WTC11 (cell line): ENCODE measurements around the gene FAM13A. TPM values are rescaled to one million over a fixed set of nuclear protein-coding genes. Genes with fewer than 3 reads are reported as not detected.

ENCODE experiments used
- ATAC-seq: fragments of 200-7000 bp; cut with Tn5 transposase; 2 replicates; pipeline ENCODE4 v1.10.0; 2021; ENCODE audit warnings: mild to moderate bottlenecking, moderate library complexity
- CTCF ChIA-PET: fragments of 300-600 bp; sonication (Branson Sonifier 250); formaldehyde crosslinking; loops from one replicate; lab custom pipeline; 2021; ENCODE audit warnings: antibody characterized with exemption; lab: Charles Lee
- POLR2A ChIA-PET: fragments of 350-600 bp; sonication (Branson Sonifier 250); formaldehyde crosslinking; loops from one replicate; lab custom pipeline; 2021; ENCODE audit warnings: antibody characterized with exemption; lab: Charles Lee
- DNase-seq: peaks from one replicate; pipeline ENCODE4 v3.0.0; 2021; ENCODE audit warnings: low spot score
- H3K27ac Mint-ChIP-seq: 2 replicates; pipeline ENCODE4 v1.8.0; 2021; ENCODE audit warnings: mixed read lengths
- H3K27me3 Mint-ChIP-seq: 2 replicates; pipeline ENCODE4 v1.8.0; 2021; ENCODE audit warnings: low read depth, mild to moderate bottlenecking, moderate library complexity, mixed read lengths
- H3K36me3 Mint-ChIP-seq: 2 replicates; pipeline ENCODE4 v1.8.0; 2021; ENCODE audit warnings: mixed read lengths
- H3K4me1 Mint-ChIP-seq: 2 replicates; pipeline ENCODE4 v1.8.0; 2022; ENCODE audit warnings: mixed read lengths
- H3K4me3 Mint-ChIP-seq: 2 replicates; pipeline ENCODE4 v1.8.0; 2021; ENCODE audit warnings: mild to moderate bottlenecking, moderate library complexity, mixed read lengths
- H3K9me3 Mint-ChIP-seq: 2 replicates; pipeline ENCODE4 v1.8.0; 2021; ENCODE audit warnings: mixed read lengths
- CBFB ChIP-seq: sonication (generic); formaldehyde crosslinking; IDR thresholded peaks from 2 replicates; pipeline ENCODE4 v1.8.1; 2022; ENCODE audit warnings: mild to moderate bottlenecking, low read depth, missing genetic modification reagents
- ETV6 ChIP-seq: sonication (generic); formaldehyde crosslinking; IDR thresholded peaks from 2 replicates; pipeline ENCODE4 v1.8.1; 2022; ENCODE audit warnings: mild to moderate bottlenecking, missing genetic modification reagents
- HMGA2 ChIP-seq: fragments of 250-450 bp; sonication (Bioruptor Pico); IDR thresholded peaks from 2 replicates; pipeline ENCODE4 v1.4.0; 2021; ENCODE audit warnings: mild to moderate bottlenecking, moderate library complexity
- MXD4 ChIP-seq: fragments of 250-450 bp; sonication (Bioruptor Pico); IDR thresholded peaks from 2 replicates; pipeline ENCODE4 v1.8.0; 2021; ENCODE audit warnings: mild to moderate bottlenecking, moderate library complexity, borderline replicate concordance
- NR1H2 ChIP-seq: sonication (generic); formaldehyde crosslinking; IDR thresholded peaks from 2 replicates; pipeline ENCODE4 v1.9.0; 2021; ENCODE audit warnings: mild to moderate bottlenecking, moderate library complexity, missing genetic modification reagents
- ZNF138 ChIP-seq: sonication (generic); formaldehyde crosslinking; conservative IDR thresholded peaks from 2 replicates; pipeline ENCODE4 v1.8.1; 2022; ENCODE audit warnings: mild to moderate bottlenecking, moderate library complexity, missing genetic modification reagents
- ZNF263 ChIP-seq: sonication (generic); formaldehyde crosslinking; IDR thresholded peaks from 2 replicates; pipeline ENCODE4 v1.8.1; 2022; ENCODE audit warnings: low read depth, mild to moderate bottlenecking, moderate library complexity, missing genetic modification reagents
- total RNA-seq: library from RNA; stranded (reverse); gene quantifications from 3 replicates; pipeline ENCODE4 v1.2.3, GENCODE V29; 2021
- TF ChIP-seq, protein P1 (sequence below): sonication (generic); formaldehyde crosslinking; IDR thresholded peaks from 2 replicates; pipeline ENCODE4 v1.8.1; 2023; ENCODE audit warnings: mild to moderate bottlenecking, missing genetic modification reagents
- TF ChIP-seq, protein P2 (sequence below): sonication (generic); formaldehyde crosslinking; conservative IDR thresholded peaks from 2 replicates; pipeline ENCODE4 v1.8.1; 2022; ENCODE audit warnings: mild to moderate bottlenecking, missing genetic modification reagents
- TF ChIP-seq, protein P3 (sequence below): sonication (generic); formaldehyde crosslinking; IDR thresholded peaks from 2 replicates; pipeline ENCODE4 v1.8.0; 2023; ENCODE audit warnings: mild to moderate bottlenecking, missing genetic modification reagents
- TF ChIP-seq, protein P4 (sequence below): sonication (generic); formaldehyde crosslinking; IDR thresholded peaks from 2 replicates; pipeline ENCODE4 v1.8.1; 2023; ENCODE audit warnings: mild to moderate bottlenecking, missing genetic modification reagents, moderate library complexity
- TF ChIP-seq, protein P5 (sequence below): sonication (generic); formaldehyde crosslinking; IDR thresholded peaks from 2 replicates; pipeline ENCODE4 v1.8.1; 2022; ENCODE audit warnings: mild to moderate bottlenecking, missing genetic modification reagents, moderate library complexity, borderline replicate concordance
- TF ChIP-seq, protein P6 (sequence below): sonication (generic); formaldehyde crosslinking; IDR thresholded peaks from 2 replicates; pipeline ENCODE4 v1.8.0; 2023; ENCODE audit warnings: missing genetic modification reagents, mild to moderate bottlenecking, borderline replicate concordance

Gene FAM13A
- total RNA-seq, 1 experiment from 2014 or later = 14.6 TPM

DNA sequence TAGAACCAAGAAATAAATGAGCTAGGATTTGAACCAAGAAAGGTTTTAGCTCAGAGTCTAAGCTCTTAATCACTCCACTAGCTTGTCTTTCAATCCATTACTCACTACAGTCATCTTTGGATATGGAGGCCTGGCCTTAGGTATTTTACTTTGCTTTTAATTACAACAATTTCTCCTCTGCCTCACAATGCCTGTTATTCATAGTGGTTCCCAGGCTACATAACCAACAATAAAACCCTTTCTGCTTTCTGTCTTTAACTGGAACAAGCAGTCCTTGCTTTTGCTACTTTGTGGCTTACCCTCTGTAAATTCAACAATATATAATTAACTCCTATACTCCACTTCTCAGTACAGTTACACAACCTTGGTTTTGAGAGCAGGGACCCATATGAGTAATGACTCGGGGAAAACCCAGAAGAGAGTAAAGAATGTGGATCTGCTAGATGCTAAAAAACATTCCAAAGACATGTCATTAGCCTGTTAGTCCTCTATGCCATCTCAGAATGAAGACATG is 264.7 kb downstream of the FAM13A start (continued):
- TF ChIP-seq, protein P1, sequence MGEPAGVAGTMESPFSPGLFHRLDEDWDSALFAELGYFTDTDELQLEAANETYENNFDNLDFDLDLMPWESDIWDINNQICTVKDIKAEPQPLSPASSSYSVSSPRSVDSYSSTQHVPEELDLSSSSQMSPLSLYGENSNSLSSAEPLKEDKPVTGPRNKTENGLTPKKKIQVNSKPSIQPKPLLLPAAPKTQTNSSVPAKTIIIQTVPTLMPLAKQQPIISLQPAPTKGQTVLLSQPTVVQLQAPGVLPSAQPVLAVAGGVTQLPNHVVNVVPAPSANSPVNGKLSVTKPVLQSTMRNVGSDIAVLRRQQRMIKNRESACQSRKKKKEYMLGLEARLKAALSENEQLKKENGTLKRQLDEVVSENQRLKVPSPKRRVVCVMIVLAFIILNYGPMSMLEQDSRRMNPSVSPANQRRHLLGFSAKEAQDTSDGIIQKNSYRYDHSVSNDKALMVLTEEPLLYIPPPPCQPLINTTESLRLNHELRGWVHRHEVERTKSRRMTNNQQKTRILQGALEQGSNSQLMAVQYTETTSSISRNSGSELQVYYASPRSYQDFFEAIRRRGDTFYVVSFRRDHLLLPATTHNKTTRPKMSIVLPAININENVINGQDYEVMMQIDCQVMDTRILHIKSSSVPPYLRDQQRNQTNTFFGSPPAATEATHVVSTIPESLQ (CRISPR knock-in tag) = no peak
- TF ChIP-seq ZNF263 (no peak), CBFB (CRISPR knock-in tag) (no peak), MXD4 (CRISPR knock-in tag) (no peak)
- TF ChIP-seq, protein P2, sequence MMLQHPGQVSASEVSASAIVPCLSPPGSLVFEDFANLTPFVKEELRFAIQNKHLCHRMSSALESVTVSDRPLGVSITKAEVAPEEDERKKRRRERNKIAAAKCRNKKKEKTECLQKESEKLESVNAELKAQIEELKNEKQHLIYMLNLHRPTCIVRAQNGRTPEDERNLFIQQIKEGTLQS (CRISPR knock-in tag) = no peak
- TF ChIP-seq, protein P3, sequence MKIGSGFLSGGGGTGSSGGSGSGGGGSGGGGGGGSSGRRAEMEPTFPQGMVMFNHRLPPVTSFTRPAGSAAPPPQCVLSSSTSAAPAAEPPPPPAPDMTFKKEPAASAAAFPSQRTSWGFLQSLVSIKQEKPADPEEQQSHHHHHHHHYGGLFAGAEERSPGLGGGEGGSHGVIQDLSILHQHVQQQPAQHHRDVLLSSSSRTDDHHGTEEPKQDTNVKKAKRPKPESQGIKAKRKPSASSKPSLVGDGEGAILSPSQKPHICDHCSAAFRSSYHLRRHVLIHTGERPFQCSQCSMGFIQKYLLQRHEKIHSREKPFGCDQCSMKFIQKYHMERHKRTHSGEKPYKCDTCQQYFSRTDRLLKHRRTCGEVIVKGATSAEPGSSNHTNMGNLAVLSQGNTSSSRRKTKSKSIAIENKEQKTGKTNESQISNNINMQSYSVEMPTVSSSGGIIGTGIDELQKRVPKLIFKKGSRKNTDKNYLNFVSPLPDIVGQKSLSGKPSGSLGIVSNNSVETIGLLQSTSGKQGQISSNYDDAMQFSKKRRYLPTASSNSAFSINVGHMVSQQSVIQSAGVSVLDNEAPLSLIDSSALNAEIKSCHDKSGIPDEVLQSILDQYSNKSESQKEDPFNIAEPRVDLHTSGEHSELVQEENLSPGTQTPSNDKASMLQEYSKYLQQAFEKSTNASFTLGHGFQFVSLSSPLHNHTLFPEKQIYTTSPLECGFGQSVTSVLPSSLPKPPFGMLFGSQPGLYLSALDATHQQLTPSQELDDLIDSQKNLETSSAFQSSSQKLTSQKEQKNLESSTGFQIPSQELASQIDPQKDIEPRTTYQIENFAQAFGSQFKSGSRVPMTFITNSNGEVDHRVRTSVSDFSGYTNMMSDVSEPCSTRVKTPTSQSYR = no peak
- TF ChIP-seq, protein P4, sequence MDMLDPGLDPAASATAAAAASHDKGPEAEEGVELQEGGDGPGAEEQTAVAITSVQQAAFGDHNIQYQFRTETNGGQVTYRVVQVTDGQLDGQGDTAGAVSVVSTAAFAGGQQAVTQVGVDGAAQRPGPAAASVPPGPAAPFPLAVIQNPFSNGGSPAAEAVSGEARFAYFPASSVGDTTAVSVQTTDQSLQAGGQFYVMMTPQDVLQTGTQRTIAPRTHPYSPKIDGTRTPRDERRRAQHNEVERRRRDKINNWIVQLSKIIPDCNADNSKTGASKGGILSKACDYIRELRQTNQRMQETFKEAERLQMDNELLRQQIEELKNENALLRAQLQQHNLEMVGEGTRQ (CRISPR knock-in tag) = no peak
- TF ChIP-seq, protein P5, sequence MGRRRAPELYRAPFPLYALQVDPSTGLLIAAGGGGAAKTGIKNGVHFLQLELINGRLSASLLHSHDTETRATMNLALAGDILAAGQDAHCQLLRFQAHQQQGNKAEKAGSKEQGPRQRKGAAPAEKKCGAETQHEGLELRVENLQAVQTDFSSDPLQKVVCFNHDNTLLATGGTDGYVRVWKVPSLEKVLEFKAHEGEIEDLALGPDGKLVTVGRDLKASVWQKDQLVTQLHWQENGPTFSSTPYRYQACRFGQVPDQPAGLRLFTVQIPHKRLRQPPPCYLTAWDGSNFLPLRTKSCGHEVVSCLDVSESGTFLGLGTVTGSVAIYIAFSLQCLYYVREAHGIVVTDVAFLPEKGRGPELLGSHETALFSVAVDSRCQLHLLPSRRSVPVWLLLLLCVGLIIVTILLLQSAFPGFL = no peak

DNA sequence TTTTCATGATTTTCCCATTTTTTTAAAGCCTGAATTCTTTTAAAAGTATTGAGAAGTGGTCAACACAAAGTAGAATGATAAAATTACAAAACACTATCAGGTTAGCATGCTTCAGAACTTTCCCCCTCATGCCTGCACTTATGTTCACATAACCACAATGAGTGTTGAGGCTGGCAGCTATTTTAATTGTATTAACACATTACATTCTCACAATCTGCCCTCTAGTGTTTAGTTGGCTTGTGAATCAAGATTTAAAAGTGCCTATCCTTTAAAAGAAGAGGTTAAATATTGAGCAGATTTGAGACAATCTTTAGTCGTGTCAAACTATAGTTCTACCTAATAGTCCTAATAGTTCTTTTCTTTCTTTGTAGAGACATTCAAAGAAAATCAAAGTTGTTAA is 265.7 kb downstream of the FAM13A start:
- no peak for TF ChIP-seq ETV6 (CRISPR knock-in tag)
- TF ChIP-seq ZNF263 = no peak
- TF ChIP-seq HMGA2 (CRISPR knock-in tag) = no peak
- ChIA-PET POLR2A (no interaction called here), CTCF (interaction anchor here (0.6 to 1.2 kb wide), 7 partner anchors 10 to 252 kb away, joined by 3 to 7 read pairs (median 3); no protein-coding TSS in a partner anchor)
- H3K27ac Mint-ChIP-seq = no peak overlapping the region
- DNase-seq = no peak
- H3K9me3 Mint-ChIP-seq = no peaks in the 10 kb centered on the region
- no peaks in the 10 kb centered on the region for H3K27me3 Mint-ChIP-seq
- peaks cover 3% of the 10 kb centered on the region; the same call in 1 of the 2 replicates for H3K36me3 Mint-ChIP-seq
- H3K4me1 Mint-ChIP-seq = peaks cover 21% of the 10 kb centered on the region
- H3K4me3 Mint-ChIP-seq = no peak overlapping the region
- no peak; the same call in 1 of the 2 replicates for ATAC-seq

DNA sequence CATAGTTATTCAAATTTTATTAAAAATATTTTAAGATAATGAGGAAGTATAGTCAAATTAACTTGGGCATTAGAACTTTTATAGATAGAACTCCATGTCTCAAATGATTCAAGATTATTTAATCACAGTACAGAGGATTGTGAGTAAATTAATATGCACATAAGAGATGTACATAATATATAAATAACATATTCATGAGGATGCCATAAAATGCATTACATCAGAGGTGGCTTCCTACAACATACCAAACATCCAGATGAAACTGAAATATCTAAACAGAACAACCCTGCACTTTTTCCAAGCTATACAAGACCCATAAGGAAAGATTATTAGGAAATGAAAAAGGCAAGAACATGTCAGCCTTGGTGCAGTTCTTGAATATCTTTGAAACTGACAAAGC is 268.1 kb downstream of the FAM13A start:
- Mint-ChIP-seq H3K4me3 (no peak overlapping the region), H3K4me1 (peaks cover 17% of the 10 kb centered on the region), H3K9me3 (no peaks in the 10 kb centered on the region), H3K36me3 (peaks cover 6% of the 10 kb centered on the region), H3K27me3 (no peaks in the 10 kb centered on the region), H3K27ac (no peak overlapping the region)
- no peak for DNase-seq
- ChIA-PET CTCF (interaction anchor here (0.7 kb wide), 1 partner anchor 71 kb away, joined by 3 read pairs; no protein-coding TSS in a partner anchor), POLR2A (no interaction called here)
- ATAC-seq = no peak
- TF ChIP-seq, protein P6, sequence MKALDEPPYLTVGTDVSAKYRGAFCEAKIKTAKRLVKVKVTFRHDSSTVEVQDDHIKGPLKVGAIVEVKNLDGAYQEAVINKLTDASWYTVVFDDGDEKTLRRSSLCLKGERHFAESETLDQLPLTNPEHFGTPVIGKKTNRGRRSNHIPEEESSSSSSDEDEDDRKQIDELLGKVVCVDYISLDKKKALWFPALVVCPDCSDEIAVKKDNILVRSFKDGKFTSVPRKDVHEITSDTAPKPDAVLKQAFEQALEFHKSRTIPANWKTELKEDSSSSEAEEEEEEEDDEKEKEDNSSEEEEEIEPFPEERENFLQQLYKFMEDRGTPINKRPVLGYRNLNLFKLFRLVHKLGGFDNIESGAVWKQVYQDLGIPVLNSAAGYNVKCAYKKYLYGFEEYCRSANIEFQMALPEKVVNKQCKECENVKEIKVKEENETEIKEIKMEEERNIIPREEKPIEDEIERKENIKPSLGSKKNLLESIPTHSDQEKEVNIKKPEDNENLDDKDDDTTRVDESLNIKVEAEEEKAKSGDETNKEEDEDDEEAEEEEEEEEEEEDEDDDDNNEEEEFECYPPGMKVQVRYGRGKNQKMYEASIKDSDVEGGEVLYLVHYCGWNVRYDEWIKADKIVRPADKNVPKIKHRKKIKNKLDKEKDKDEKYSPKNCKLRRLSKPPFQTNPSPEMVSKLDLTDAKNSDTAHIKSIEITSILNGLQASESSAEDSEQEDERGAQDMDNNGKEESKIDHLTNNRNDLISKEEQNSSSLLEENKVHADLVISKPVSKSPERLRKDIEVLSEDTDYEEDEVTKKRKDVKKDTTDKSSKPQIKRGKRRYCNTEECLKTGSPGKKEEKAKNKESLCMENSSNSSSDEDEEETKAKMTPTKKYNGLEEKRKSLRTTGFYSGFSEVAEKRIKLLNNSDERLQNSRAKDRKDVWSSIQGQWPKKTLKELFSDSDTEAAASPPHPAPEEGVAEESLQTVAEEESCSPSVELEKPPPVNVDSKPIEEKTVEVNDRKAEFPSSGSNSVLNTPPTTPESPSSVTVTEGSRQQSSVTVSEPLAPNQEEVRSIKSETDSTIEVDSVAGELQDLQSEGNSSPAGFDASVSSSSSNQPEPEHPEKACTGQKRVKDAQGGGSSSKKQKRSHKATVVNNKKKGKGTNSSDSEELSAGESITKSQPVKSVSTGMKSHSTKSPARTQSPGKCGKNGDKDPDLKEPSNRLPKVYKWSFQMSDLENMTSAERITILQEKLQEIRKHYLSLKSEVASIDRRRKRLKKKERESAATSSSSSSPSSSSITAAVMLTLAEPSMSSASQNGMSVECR = no peak
- TF ChIP-seq ZNF138 (CRISPR knock-in tag) (no peak), NR1H2 (CRISPR knock-in tag) (no peak)
